Endothelial cell of umbilical vein (primary cell): ENCODE data around the gene HTT. TPM values are rescaled to one million over a fixed set of nuclear protein-coding genes. Genes with fewer than 3 reads are reported as not detected.
A peak's percentile ranks its signal among the peaks of the same experiment; 100 is the strongest.

Experiments
- BruUV-seq: library from RNA; stranded (reverse); fragments of 400-500 nt; replicated peaks from 2 replicates; lab custom pipeline; 2021; lab: Mats Ljungman, UMichigan
- CTCF ChIA-PET: fragments of 300-600, 350-600 bp; sonication (Branson Sonifier 250); formaldehyde crosslinking; loops from one replicate; lab custom pipeline; 2021; ENCODE audit warnings: antibody characterized with exemption, inconsistent platforms; lab: Charles Lee
- POLR2A ChIA-PET: fragments of 300-600, 350-600 bp; sonication (Branson Sonifier 250); formaldehyde crosslinking; loops from one replicate; lab custom pipeline; 2021; ENCODE audit warnings: antibody characterized with exemption, inconsistent platforms; lab: Charles Lee
- DNase-seq: peaks from one replicate; pipeline ENCODE4 v3.0.0-alpha.2; 2011; ENCODE audit warnings: low read depth, low spot score
- FAIRE-seq: peaks from 2 replicates; lab custom pipeline; 2011; peaks lifted over from hg19 to GRCh38; lab: Jason Lieb, UNC
- H2AFZ ChIP-seq: 2 replicates; pipeline ENCODE4 v1.6.0; 2012; ENCODE audit warnings: low read depth, low read length, control low read depth, inconsistent platforms
- H3K27ac ChIP-seq: 2 replicates; pipeline ENCODE4 v1.5.1; 2011; ENCODE audit warnings: low read depth, mild to moderate bottlenecking, control low read depth, low read length, moderate library complexity; ENCODE audit not compliant: insufficient read depth
- H3K27me3 ChIP-seq, 2 experiments: 2 replicates each; pipeline versions ENCODE4 v1.6.0 to v1.6.1; 2011; ENCODE audit warnings: low read length in 2 of 2, mixed read lengths in 1 of 2; ENCODE audit not compliant: control insufficient read depth in 2 of 2, insufficient read depth in 2 of 2
- H3K36me3 ChIP-seq, 2 experiments: 2 replicates in 1 of 2; 3 replicates in 1 of 2; pipeline ENCODE4 v1.5.1; 2011; ENCODE audit warnings: low read length in 2 of 2, mild to moderate bottlenecking in 1 of 2, moderate library complexity in 1 of 2; ENCODE audit not compliant: control insufficient read depth in 2 of 2, insufficient read depth in 2 of 2; ENCODE audit errors: extremely low read depth in 1 of 2
- H3K4me1 ChIP-seq: 3 replicates; pipeline ENCODE4 v1.5.1; 2011; ENCODE audit warnings: mild to moderate bottlenecking, low read length; ENCODE audit not compliant: control insufficient read depth, insufficient read depth; ENCODE audit errors: extremely low read depth
- H3K4me2 ChIP-seq: 2 replicates; pipeline ENCODE4 v1.6.1; 2011; ENCODE audit warnings: low read length, control low read depth, mixed read lengths; ENCODE audit not compliant: insufficient read depth
- H3K4me3 ChIP-seq, 3 experiments: fragments of 200-600 bp in 1 of 3; sonication (generic), shearing (Covaris generic) in 1 of 3; replicated peaks in 1 of 3; 2 replicates each; pipeline ENCODE4 v1.5.1; 2011 to 2016; ENCODE audit warnings: control low read depth in 3 of 3, low read length in 3 of 3, mild to moderate bottlenecking in 2 of 3, inconsistent platforms in 1 of 3, low read depth in 1 of 3, moderate library complexity in 1 of 3; ENCODE audit not compliant: insufficient read depth in 1 of 3
- H3K79me2 ChIP-seq: 2 replicates; pipeline ENCODE4 v1.6.0; 2012; ENCODE audit warnings: low read length, inconsistent platforms; ENCODE audit not compliant: control insufficient read depth, insufficient read depth
- H3K9ac ChIP-seq: replicated peaks from 2 replicates; pipeline ENCODE3; 2011; ENCODE audit warnings: low read length, control low read depth; ENCODE audit not compliant: insufficient read depth; ENCODE audit errors: extremely low read depth
- H3K9me1 ChIP-seq: replicated peaks from 3 replicates; pipeline ENCODE4 v1.6.0; 2011; ENCODE audit warnings: mild to moderate bottlenecking, low read length; ENCODE audit not compliant: control insufficient read depth, insufficient read depth; ENCODE audit errors: extremely low read depth
- H3K9me3 ChIP-seq: replicated peaks from 2 replicates; pipeline ENCODE4 v1.5.1; 2012; ENCODE audit warnings: low read length, inconsistent platforms; ENCODE audit not compliant: control insufficient read depth, insufficient read depth
- H4K20me1 ChIP-seq: replicated peaks from 2 replicates; pipeline ENCODE3; 2011; ENCODE audit warnings: mild to moderate bottlenecking, low read length; ENCODE audit not compliant: control insufficient read depth, insufficient read depth; ENCODE audit errors: extremely low read depth
- CTCF ChIP-seq, 2 donors: IDR thresholded peaks; 1 replicate in 1 of 2; 2 replicates in 1 of 2; pipeline ENCODE4 v1.5.1; 2011; ENCODE audit warnings: low read length in 2 of 2, mild to moderate bottlenecking in 2 of 2, moderate library complexity in 2 of 2, control low read depth in 1 of 2, inconsistent platforms in 1 of 2, low read depth in 1 of 2; ENCODE audit not compliant: insufficient read depth in 1 of 2; ENCODE audit errors: extremely low read depth in 1 of 2
- EZH2 ChIP-seq: IDR thresholded peaks from 2 replicates; pipeline ENCODE4 v1.6.1; 2012; ENCODE audit warnings: borderline replicate concordance, low read depth, mild to moderate bottlenecking, moderate library complexity, low read length, inconsistent platforms; ENCODE audit not compliant: severe bottlenecking
- FOS ChIP-seq: IDR thresholded peaks from 2 replicates; pipeline ENCODE4 v1.6.1; 2011; ENCODE audit warnings: mild to moderate bottlenecking, low read length, moderate library complexity, borderline replicate concordance; ENCODE audit not compliant: insufficient read depth
- GATA2 ChIP-seq: IDR thresholded peaks from 2 replicates; pipeline ENCODE4 v1.7.0; 2011; ENCODE audit warnings: low read depth, mild to moderate bottlenecking, moderate library complexity, mixed read lengths, low read length; ENCODE audit not compliant: insufficient read length, insufficient read depth
- JUN ChIP-seq: IDR thresholded peaks from 2 replicates; pipeline ENCODE4 v1.6.1; 2011; ENCODE audit warnings: borderline replicate concordance, low read depth; ENCODE audit not compliant: insufficient read length, insufficient read depth
- MAX ChIP-seq: IDR thresholded peaks from 2 replicates; pipeline ENCODE4 v1.6.1; 2011; ENCODE audit not compliant: insufficient read depth, insufficient read length
- POLR2A ChIP-seq: IDR thresholded peaks from 2 replicates; pipeline ENCODE4 v1.6.1; 2012; ENCODE audit warnings: low read depth, mild to moderate bottlenecking, control low read depth, low read length
- dilution Hi-C: fragments of 300-500 bp; cut with MboI; formaldehyde crosslinking; loops from one replicate; pipeline ENCODE4 v1.15.0; 2019; ENCODE audit warnings: low sequenced_read_pairs; ENCODE audit not compliant: extremely low pct_ligation_motif_present
- intact Hi-C: fragments of 100-400 bp; cut with micrococcal nuclease; formaldehyde crosslinking; loops from one replicate; pipeline ENCODE4 v1.10.0; 2022
- polyA plus RNA-seq, 4 experiments: library from polyadenylated mRNA; depleted of rRNA in 3 of 4; stranded (reverse) in 3 of 4; unstranded in 1 of 4; fragments of >200 nt; gene quantifications; 2 replicates each; pipeline versions ENCODE4 v1.2.1 to v1.2.3, GENCODE V29; 2011 to 2012; ENCODE audit warnings: missing spikeins in 1 of 4
- total RNA-seq: library from RNA; stranded (reverse); gene quantifications from 2 replicates; pipeline ENCODE4 v1.2.3, GENCODE V29; 2021

Gene HTT
- total and polyA plus RNA-seq, 2 donors (not counting 3 experiments of a cell fraction or from before 2014, with no cell fraction given) = 15.7 to 61.2 TPM

GRCh38 chr4:3193531-3194203 is 119.2 kb downstream of the HTT start:
- dilution Hi-C loops (no loop called here), intact Hi-C loops (loop anchor here (1.0 kb wide), 3 partner anchors 87 to 287 kb away; no protein-coding TSS in a partner anchor)
- no peak overlapping the region for H3K4me3 ChIP-seq
- TF ChIP-seq MAX (no peak), CTCF (IDR thresholded peaks at IDR 0.05; ENCODE audit: extremely low read depth in 1 of 2, insufficient read depth in 1 of 2, low read depth in 1 of 2, low read length in 2 of 2) (peak; percentile 18 to 20), JUN (no peak), GATA2 (peak; percentile 86), POLR2A (no peak), EZH2 (no peak), FOS (no peak)
- DNase-seq (peak; percentile 44), FAIRE-seq (peak; percentile 77)
- POLR2A ChIA-PET = no interaction called here
- H3K79me2 ChIP-seq = no peaks in the 10 kb centered on the region
- no peak overlapping the region for H3K9ac ChIP-seq
- no peak overlapping the region for H3K27ac ChIP-seq
- no TSS peak for BruUV-seq
- no peaks in the 10 kb centered on the region for H3K9me1 ChIP-seq
- CTCF ChIA-PET = interaction anchor here (0.6 to 4.0 kb wide), 17 partner anchors 9 to 687 kb away, joined by 3 to 69 read pairs (median 4); partner anchors contain the start of gene HGFAC
- no peaks in the 10 kb centered on the region for H4K20me1 ChIP-seq
- H2AFZ ChIP-seq = no peak overlapping the region
- peaks cover 11% of the 10 kb centered on the region in 2 experiments for H3K36me3 ChIP-seq
- no peaks in the 10 kb centered on the region for H3K4me1 ChIP-seq
- H3K4me2 ChIP-seq = no peak overlapping the region
- H3K27me3 ChIP-seq = no peaks in the 10 kb centered on the region
- H3K9me3 ChIP-seq = no peaks in the 10 kb centered on the region
